HepG2 (cell line): ENCODE data around the gene AP5Z1. TPM values are rescaled to one million over a fixed set of nuclear protein-coding genes. Genes with fewer than 3 reads are reported as not detected.
A peak's percentile ranks its signal among the peaks of the same experiment; 100 is the strongest.

Experiments used
- ATAC-seq: fragments of 200-7000 bp; cut with Tn5 transposase; 3 replicates; pipeline ENCODE4 v1.9.1; 2020; ENCODE audit warnings: mild to moderate bottlenecking, moderate library complexity
- BruUV-seq: library from RNA; stranded (reverse); fragments of 400-500 nt; replicated peaks from 2 replicates; lab custom pipeline; 2021; lab: Mats Ljungman, UMichigan
- CTCF ChIA-PET: fragments of 300-600 bp; formaldehyde crosslinking; extraction: SDS; loops from one replicate; lab custom pipeline; 2021; ENCODE audit warnings: low total read pairs, inconsistent platforms, low intra/inter-chr PET ratio; lab: Yijun Ruan, JAX
- POLR2A ChIA-PET: fragments of 350-600 bp; sonication (Branson Sonifier 250); formaldehyde crosslinking; loops from one replicate; lab custom pipeline; 2020; ENCODE audit warnings: antibody characterized with exemption, inconsistent platforms; lab: Yijun Ruan, JAX
- DNase-seq: peaks from one replicate; pipeline ENCODE4 v3.0.0-alpha.2; 2015; ENCODE audit warnings: low spot score
- FAIRE-seq: peaks from 3 replicates; lab custom pipeline; 2011; peaks lifted over from hg19 to GRCh38; lab: Jason Lieb, UNC
- H2AFZ ChIP-seq: one replicate; pipeline ENCODE4 v1.6.1; 2011; ENCODE audit warnings: low read length, inconsistent platforms
- H3K27ac ChIP-seq: fragments of 300-600 bp; 3 replicates; pipeline ENCODE4 v1.8.0; 2011; ENCODE audit warnings: mixed run types, mild to moderate bottlenecking, mixed read lengths, low read length, inconsistent platforms; ENCODE audit not compliant: insufficient read depth; ENCODE audit errors: extremely low read length
- H3K27me3 ChIP-seq, 2 experiments: fragments of 200-600 bp in 1 of 2; 2 replicates in 1 of 2; 3 replicates in 1 of 2; pipeline versions ENCODE4 v1.6.0 to v1.8.0; 2011; ENCODE audit warnings: low read length in 2 of 2, mild to moderate bottlenecking in 2 of 2, moderate library complexity in 2 of 2, inconsistent platforms in 1 of 2; ENCODE audit not compliant: insufficient read depth in 2 of 2, control insufficient read depth in 1 of 2
- H3K36me3 ChIP-seq, 2 experiments: fragments of 200-600 bp in 1 of 2; replicated peaks in 1 of 2; 2 replicates in 1 of 2; 3 replicates in 1 of 2; pipeline versions ENCODE4 v1.5.1 to v1.8.0; 2011; ENCODE audit warnings: low read length in 2 of 2, inconsistent platforms in 1 of 2; ENCODE audit not compliant: insufficient read depth in 2 of 2, control insufficient read depth in 1 of 2
- H3K4me1 ChIP-seq: 2 replicates; pipeline ENCODE4 v1.5.1; 2012; ENCODE audit warnings: low read length, inconsistent platforms; ENCODE audit not compliant: insufficient read depth
- H3K4me2 ChIP-seq: 2 replicates; pipeline ENCODE4 v1.6.0; 2011; ENCODE audit warnings: low read depth, low read length, inconsistent platforms
- H3K4me3 ChIP-seq, 3 experiments: fragments of 200-600 bp in 1 of 3; sonication (generic), shearing (Covaris generic) in 1 of 3; replicated peaks in 1 of 3; 2 replicates each; pipeline ENCODE4 v1.5.1; 2011 to 2016; ENCODE audit warnings: low read length in 3 of 3, inconsistent platforms in 2 of 3, low read depth in 2 of 3, mild to moderate bottlenecking in 2 of 3, control low read depth in 1 of 3, mixed read lengths in 1 of 3; ENCODE audit not compliant: insufficient read depth in 1 of 3
- H3K79me2 ChIP-seq: one replicate; pipeline ENCODE4 v1.6.1; 2011; ENCODE audit warnings: low read length, inconsistent platforms; ENCODE audit not compliant: insufficient read depth
- H3K9ac ChIP-seq: 2 replicates; pipeline ENCODE4 v1.6.0; 2011; ENCODE audit warnings: mild to moderate bottlenecking, low read depth, low read length, inconsistent platforms; ENCODE audit not compliant: insufficient read depth
- H3K9me3 ChIP-seq: 2 replicates; pipeline ENCODE4 v1.5.1; 2012; ENCODE audit warnings: mild to moderate bottlenecking, low read length
- H4K20me1 ChIP-seq: 2 replicates; pipeline ENCODE4 v1.6.0; 2011; ENCODE audit warnings: inconsistent platforms, mild to moderate bottlenecking, low read length, moderate library complexity; ENCODE audit not compliant: insufficient read depth
- FOSL2 ChIP-seq: sonication (generic); formaldehyde crosslinking; IDR thresholded peaks from 2 replicates; pipeline ENCODE4 v1.4.0; 2020; ENCODE audit warnings: missing genetic modification reagents
- HMGXB4 ChIP-seq, 2 experiments: sonication (generic) in 1 of 2; formaldehyde crosslinking in 1 of 2; IDR thresholded peaks; 2 replicates each; pipeline versions ENCODE4 v1.4.0 to v1.6.1; 2018 to 2020; ENCODE audit warnings: missing genetic modification reagents in 2 of 2, borderline replicate concordance in 1 of 2, low read depth in 1 of 2, mild to moderate bottlenecking in 1 of 2, missing biosample characterization in 1 of 2
- KDM6A ChIP-seq: IDR thresholded peaks from 2 replicates; pipeline ENCODE4 v1.6.1; 2016; ENCODE audit warnings: low read depth
- POGK ChIP-seq: sonication (generic); formaldehyde crosslinking; conservative IDR thresholded peaks from 2 replicates; pipeline ENCODE4 v1.8.0; 2022; ENCODE audit warnings: mild to moderate bottlenecking, moderate library complexity, missing genetic modification reagents
- SETDB1 ChIP-seq: sonication (generic); formaldehyde crosslinking; IDR thresholded peaks from 2 replicates; pipeline ENCODE4 v1.5.1; 2020; ENCODE audit warnings: missing genetic modification reagents, mild to moderate bottlenecking, borderline replicate concordance
- SP5 ChIP-seq: IDR thresholded peaks from 2 replicates; pipeline ENCODE4 v1.6.1; 2016; ENCODE audit warnings: low read depth, borderline replicate concordance
- TRIM24 ChIP-seq: sonication (generic); formaldehyde crosslinking; IDR thresholded peaks from 2 replicates; pipeline ENCODE4 v1.8.0; 2022; ENCODE audit warnings: mild to moderate bottlenecking, missing genetic modification reagents
- ZNF230 ChIP-seq: sonication (generic); formaldehyde crosslinking; IDR thresholded peaks from 2 replicates; pipeline ENCODE4 v1.4.0; 2020; ENCODE audit warnings: mild to moderate bottlenecking, missing genetic modification reagents
- ZNF766 ChIP-seq: sonication (generic); formaldehyde crosslinking; IDR thresholded peaks from 2 replicates; pipeline ENCODE4 v1.5.0; 2020; ENCODE audit warnings: missing genetic modification reagents, borderline replicate concordance
- ZNF770 ChIP-seq: sonication (generic); formaldehyde crosslinking; IDR thresholded peaks from 2 replicates; pipeline ENCODE4 v1.5.0; 2020; ENCODE audit warnings: mild to moderate bottlenecking, missing genetic modification reagents
- WGBS: methylation state at CpG from one replicate; pipeline ENCODE4 v1.1.6; 2017; ENCODE audit warnings: low lambda C conversion rate; 5-methylcytosine and 5-hydroxymethylcytosine counted together
- in situ Hi-C: cut with HindIII; loops from 2 replicates; pipeline ENCODE4 v1.10.0; 2017; ENCODE audit warnings: low pct_unique_long_range_greater_than_20kb; ENCODE audit not compliant: extremely low pct_ligation_motif_present
- intact Hi-C: fragments of 100-400 bp; cut with micrococcal nuclease; formaldehyde crosslinking; loops from one replicate; pipeline ENCODE4 v1.10.0; 2022; ENCODE audit not compliant: unreplicated experiment
- polyA plus RNA-seq, 8 experiments: library from polyadenylated mRNA; depleted of rRNA in 3 of 8; stranded (reverse) in 7 of 8; unstranded in 1 of 8; fragments of >200 nt; fragmentation: Illumina TruSeq in 4 of 8; extraction: Trizol in 4 of 8; gene quantifications; 2 replicates each; pipeline versions ENCODE4 v1.2.1 to v1.2.3, GENCODE V29; 2011 to 2016; ENCODE audit warnings: low read depth in 4 of 8, missing spikeins in 1 of 8, mixed read lengths in 1 of 8; ENCODE audit not compliant: insufficient read depth in 1 of 8
- total RNA-seq, 5 experiments: library from RNA; depleted of rRNA; stranded (reverse); fragments of >200 nt; fragmentation: Illumina TruSeq; extraction: Trizol; gene quantifications; 2 replicates each; pipeline ENCODE4 v1.2.3, GENCODE V29; 2016; ENCODE audit warnings: low read depth in 1 of 5

Gene AP5Z1
- total and polyA plus RNA-seq, 2 of the 13 experiments (the other 11 are each of a cell fraction or from before 2014, with no cell fraction given) = 9.3 to 15.1 TPM

- peaks cover 15% of the 10 kb centered on the region; the same call in 1 of the 2 replicates for H3K4me1 ChIP-seq
- no peak for FAIRE-seq
- no peak overlapping the region for H3K4me2 ChIP-seq
- TF ChIP-seq SP5 = no peak
- peak; percentile 32; the same call in 1 of the 2 replicates for TF ChIP-seq ZNF770
- DNase-seq = no peak
- no peak overlapping the region for H2AFZ ChIP-seq
- no peaks in the 10 kb centered on the region for H3K9me3 ChIP-seq
- in situ Hi-C loops (no loop called here), intact Hi-C loops (no loop called here)
- H4K20me1 ChIP-seq = peaks cover 22% of the 10 kb centered on the region; the same call in 1 of the 2 replicates
- no peak overlapping the region for H3K9ac ChIP-seq
- POLR2A ChIA-PET = no interaction called here
- H3K27me3 ChIP-seq = no peaks in the 10 kb centered on the region
- peaks cover 60% of the 10 kb centered on the region for H3K79me2 ChIP-seq
- ATAC-seq = no peak
- no TSS peak for BruUV-seq
- H3K36me3 ChIP-seq = peaks cover 14 to 34% of the 10 kb centered on the region in 2 experiments
- H3K27ac ChIP-seq = no peak overlapping the region
- 93% methylated on average over 8 of the region's 10 CpGs for WGBS
- H3K4me3 ChIP-seq = no peak overlapping the region
- CTCF ChIA-PET = no interaction called here
These were observed 44.5 kb upstream of the AP5Z1 start for GRCh38 chr7:4730971-4731370.

- H3K36me3 ChIP-seq = peaks cover 16 to 34% of the 10 kb centered on the region in 2 experiments
- ChIA-PET CTCF (no interaction called here), POLR2A (no interaction called here)
- TF ChIP-seq FOSL2 (CRISPR knock-in tag) (no peak), TRIM24 (CRISPR knock-in tag) (no peak), SETDB1 (CRISPR knock-in tag) (no peak), ZNF230 (CRISPR knock-in tag) (no peak), KDM6A (CRISPR knock-in tag) (no peak), POGK (CRISPR knock-in tag) (no peak), HMGXB4 (CRISPR knock-in tag; IDR thresholded peaks at IDR 0.05; ENCODE audit: borderline replicate concordance in 1 of 2, low read depth in 1 of 2) (no peak), ZNF766 (CRISPR knock-in tag) (no peak)
- H3K4me2 ChIP-seq = no peak overlapping the region
- no TSS peak for BruUV-seq
- no peak overlapping the region for H3K27ac ChIP-seq
- ATAC-seq (no peak), DNase-seq (no peak), FAIRE-seq (no peak)
- in situ Hi-C loops = no loop called here
- H2AFZ ChIP-seq = no peak overlapping the region
- no peaks in the 10 kb centered on the region for H3K27me3 ChIP-seq
- WGBS = 96% methylated on average over 16 of the region's 16 CpGs
- intact Hi-C loops = no loop called here
- peaks cover 56% of the 10 kb centered on the region for H3K79me2 ChIP-seq
- no peak overlapping the region for H3K9ac ChIP-seq
- H3K9me3 ChIP-seq = no peaks in the 10 kb centered on the region
- H3K4me3 ChIP-seq = no peak overlapping the region
- peaks cover 22% of the 10 kb centered on the region; the same call in 1 of the 2 replicates for H4K20me1 ChIP-seq
- peaks cover 10% of the 10 kb centered on the region; the same call in 1 of the 2 replicates for H3K4me1 ChIP-seq
These were observed 43.6 kb upstream of the AP5Z1 start for GRCh38 chr7:4731803-4732202.
